HepG2 (cell line): Measurements from ENCODE around the gene WDR18. TPM values are rescaled to one million over a fixed set of nuclear protein-coding genes. Genes with fewer than 3 reads are reported as not detected.

Source experiments
- FOSL2 ChIP-seq: sonication (generic); formaldehyde crosslinking; IDR thresholded peaks from 2 replicates; pipeline ENCODE4 v1.4.0; 2020; ENCODE audit warnings: missing genetic modification reagents
- HNRNPL ChIP-seq: fragments of 200-400 bp; formaldehyde crosslinking; IDR thresholded peaks from 2 replicates; pipeline ENCODE4 v1.6.1; 2017; ENCODE audit warnings: mild to moderate bottlenecking, low read depth, low read length
- NCOA5 ChIP-seq: sonication (generic); formaldehyde crosslinking; IDR thresholded peaks from 2 replicates; pipeline ENCODE4 v1.4.0; 2020; ENCODE audit warnings: missing genetic modification reagents
- NR2C2 ChIP-seq: sonication (generic); formaldehyde crosslinking; IDR thresholded peaks from 2 replicates; pipeline ENCODE4 v1.4.0; 2020; ENCODE audit warnings: missing genetic modification reagents, mild to moderate bottlenecking, moderate library complexity, borderline replicate concordance
- RBFOX2 ChIP-seq: fragments of 200-400 bp; formaldehyde crosslinking; IDR thresholded peaks from 2 replicates; pipeline ENCODE4 v1.6.1; 2017; ENCODE audit warnings: low read depth, mild to moderate bottlenecking, low read length
- SAP130 ChIP-seq: IDR thresholded peaks from 2 replicates; pipeline ENCODE4 v1.6.1; 2016; ENCODE audit warnings: low read depth
- polyA plus RNA-seq, 8 experiments: library from polyadenylated mRNA; depleted of rRNA in 3 of 8; stranded (reverse) in 7 of 8; unstranded in 1 of 8; fragments of >200 nt; fragmentation: Illumina TruSeq in 4 of 8; extraction: Trizol in 4 of 8; gene quantifications; 2 replicates each; pipeline versions ENCODE4 v1.2.1 to v1.2.3, GENCODE V29; 2011 to 2016; ENCODE audit warnings: low read depth in 4 of 8, missing spikeins in 1 of 8, mixed read lengths in 1 of 8; ENCODE audit not compliant: insufficient read depth in 1 of 8
- total RNA-seq, 5 experiments: library from RNA; depleted of rRNA; stranded (reverse); fragments of >200 nt; fragmentation: Illumina TruSeq; extraction: Trizol; gene quantifications; 2 replicates each; pipeline ENCODE4 v1.2.3, GENCODE V29; 2016; ENCODE audit warnings: low read depth in 1 of 5
- TF ChIP-seq, protein P1 (sequence below): sonication (generic); formaldehyde crosslinking; IDR thresholded peaks from 2 replicates; pipeline ENCODE4 v1.9.0; 2022; ENCODE audit warnings: low read depth, missing genetic modification reagents
- TF ChIP-seq, protein P2 (sequence below): sonication (generic); formaldehyde crosslinking; IDR thresholded peaks from 2 replicates; pipeline ENCODE4 v1.4.0; 2020; ENCODE audit warnings: mild to moderate bottlenecking, missing genetic modification reagents
- TF ChIP-seq, protein P3 (sequence below): sonication (generic); formaldehyde crosslinking; IDR thresholded peaks from 2 replicates; pipeline ENCODE4 v1.5.1; 2020; ENCODE audit warnings: mild to moderate bottlenecking, missing genetic modification reagents, moderate library complexity

Gene WDR18
- total and polyA plus RNA-seq, 2 of the 13 experiments (the other 11 are each of a cell fraction or from before 2014, with no cell fraction given), result 36.4 to 47.6 TPM

GRCh38 chr19:938233-938923, 45.8 kb upstream of the WDR18 start (continued):
- TF ChIP-seq, protein P1, sequence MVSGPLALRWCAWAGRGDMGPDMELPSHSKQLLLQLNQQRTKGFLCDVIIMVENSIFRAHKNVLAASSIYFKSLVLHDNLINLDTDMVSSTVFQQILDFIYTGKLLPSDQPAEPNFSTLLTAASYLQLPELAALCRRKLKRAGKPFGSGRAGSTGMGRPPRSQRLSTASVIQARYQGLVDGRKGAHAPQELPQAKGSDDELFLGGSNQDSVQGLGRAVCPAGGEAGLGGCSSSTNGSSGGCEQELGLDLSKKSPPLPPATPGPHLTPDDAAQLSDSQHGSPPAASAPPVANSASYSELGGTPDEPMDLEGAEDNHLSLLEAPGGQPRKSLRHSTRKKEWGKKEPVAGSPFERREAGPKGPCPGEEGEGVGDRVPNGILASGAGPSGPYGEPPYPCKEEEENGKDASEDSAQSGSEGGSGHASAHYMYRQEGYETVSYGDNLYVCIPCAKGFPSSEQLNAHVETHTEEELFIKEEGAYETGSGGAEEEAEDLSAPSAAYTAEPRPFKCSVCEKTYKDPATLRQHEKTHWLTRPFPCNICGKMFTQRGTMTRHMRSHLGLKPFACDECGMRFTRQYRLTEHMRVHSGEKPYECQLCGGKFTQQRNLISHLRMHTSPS, result peak; percentile 60; the same call in 1 of the 2 replicates
- TF ChIP-seq FOSL2 (CRISPR knock-in tag) (no peak), NCOA5 (CRISPR knock-in tag) (no peak), HNRNPL (peak; percentile 68; the same call in 1 of the 2 replicates), RBFOX2 (peak; percentile 55; the same call in 1 of the 2 replicates), NR2C2 (no peak), SAP130 (CRISPR knock-in tag) (0 out of 2 replicates have a peak, but pooled peaks have one; percentile 21)
- TF ChIP-seq, protein P2, sequence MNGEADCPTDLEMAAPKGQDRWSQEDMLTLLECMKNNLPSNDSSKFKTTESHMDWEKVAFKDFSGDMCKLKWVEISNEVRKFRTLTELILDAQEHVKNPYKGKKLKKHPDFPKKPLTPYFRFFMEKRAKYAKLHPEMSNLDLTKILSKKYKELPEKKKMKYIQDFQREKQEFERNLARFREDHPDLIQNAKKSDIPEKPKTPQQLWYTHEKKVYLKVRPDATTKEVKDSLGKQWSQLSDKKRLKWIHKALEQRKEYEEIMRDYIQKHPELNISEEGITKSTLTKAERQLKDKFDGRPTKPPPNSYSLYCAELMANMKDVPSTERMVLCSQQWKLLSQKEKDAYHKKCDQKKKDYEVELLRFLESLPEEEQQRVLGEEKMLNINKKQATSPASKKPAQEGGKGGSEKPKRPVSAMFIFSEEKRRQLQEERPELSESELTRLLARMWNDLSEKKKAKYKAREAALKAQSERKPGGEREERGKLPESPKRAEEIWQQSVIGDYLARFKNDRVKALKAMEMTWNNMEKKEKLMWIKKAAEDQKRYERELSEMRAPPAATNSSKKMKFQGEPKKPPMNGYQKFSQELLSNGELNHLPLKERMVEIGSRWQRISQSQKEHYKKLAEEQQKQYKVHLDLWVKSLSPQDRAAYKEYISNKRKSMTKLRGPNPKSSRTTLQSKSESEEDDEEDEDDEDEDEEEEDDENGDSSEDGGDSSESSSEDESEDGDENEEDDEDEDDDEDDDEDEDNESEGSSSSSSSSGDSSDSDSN (CRISPR knock-in tag), result peak; percentile 17; the same call in 1 of the 2 replicates
- TF ChIP-seq, protein P3, sequence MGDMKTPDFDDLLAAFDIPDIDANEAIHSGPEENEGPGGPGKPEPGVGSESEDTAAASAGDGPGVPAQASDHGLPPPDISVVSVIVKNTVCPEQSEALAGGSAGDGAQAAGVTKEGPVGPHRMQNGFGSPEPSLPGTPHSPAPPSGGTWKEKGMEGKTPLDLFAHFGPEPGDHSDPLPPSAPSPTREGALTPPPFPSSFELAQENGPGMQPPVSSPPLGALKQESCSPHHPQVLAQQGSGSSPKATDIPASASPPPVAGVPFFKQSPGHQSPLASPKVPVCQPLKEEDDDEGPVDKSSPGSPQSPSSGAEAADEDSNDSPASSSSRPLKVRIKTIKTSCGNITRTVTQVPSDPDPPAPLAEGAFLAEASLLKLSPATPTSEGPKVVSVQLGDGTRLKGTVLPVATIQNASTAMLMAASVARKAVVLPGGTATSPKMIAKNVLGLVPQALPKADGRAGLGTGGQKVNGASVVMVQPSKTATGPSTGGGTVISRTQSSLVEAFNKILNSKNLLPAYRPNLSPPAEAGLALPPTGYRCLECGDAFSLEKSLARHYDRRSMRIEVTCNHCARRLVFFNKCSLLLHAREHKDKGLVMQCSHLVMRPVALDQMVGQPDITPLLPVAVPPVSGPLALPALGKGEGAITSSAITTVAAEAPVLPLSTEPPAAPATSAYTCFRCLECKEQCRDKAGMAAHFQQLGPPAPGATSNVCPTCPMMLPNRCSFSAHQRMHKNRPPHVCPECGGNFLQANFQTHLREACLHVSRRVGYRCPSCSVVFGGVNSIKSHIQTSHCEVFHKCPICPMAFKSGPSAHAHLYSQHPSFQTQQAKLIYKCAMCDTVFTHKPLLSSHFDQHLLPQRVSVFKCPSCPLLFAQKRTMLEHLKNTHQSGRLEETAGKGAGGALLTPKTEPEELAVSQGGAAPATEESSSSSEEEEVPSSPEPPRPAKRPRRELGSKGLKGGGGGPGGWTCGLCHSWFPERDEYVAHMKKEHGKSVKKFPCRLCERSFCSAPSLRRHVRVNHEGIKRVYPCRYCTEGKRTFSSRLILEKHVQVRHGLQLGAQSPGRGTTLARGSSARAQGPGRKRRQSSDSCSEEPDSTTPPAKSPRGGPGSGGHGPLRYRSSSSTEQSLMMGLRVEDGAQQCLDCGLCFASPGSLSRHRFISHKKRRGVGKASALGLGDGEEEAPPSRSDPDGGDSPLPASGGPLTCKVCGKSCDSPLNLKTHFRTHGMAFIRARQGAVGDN (CRISPR knock-in tag), result peak; percentile 69
- TF ChIP-seq, all 625 proteins: peak for 12
